Measurements from ENCODE around the gene LIFR. TPM values are rescaled to one million over a fixed set of nuclear protein-coding genes. Genes with fewer than 3 reads are reported as not detected.
"Not testable (repeated sequence)": the region's sequence is repeated elsewhere in the genome, so short reads cannot be mapped to it uniquely, and the experiment has no call there.

The LIFR gene
- total RNA-seq, 1 experiment from 2014 or later = 0.98 TPM

- no peak for DNase-seq (ENCODE audit: low spot score)
- in situ Hi-C loops (cut with HindIII; ENCODE audit: low sequenced_read_pairs) = no loop called here
Observed at GRCh38 chr5:38585816-38586215, 29.4 kb upstream of the LIFR start.

GRCh38 chr5:38583500-38583899 lies 27.1 kb upstream of the LIFR start:
- in situ Hi-C loops (cut with HindIII; ENCODE audit: low sequenced_read_pairs) = no loop called here
- no peak for DNase-seq (ENCODE audit: low spot score)

- DNase-seq (ENCODE audit: low spot score) = no peak
- in situ Hi-C loops (cut with HindIII; ENCODE audit: low sequenced_read_pairs) = no loop called here
Observed at GRCh38 chr5:38582975-38583319, 26.5 kb upstream of the LIFR start.

GRCh38 chr5:38582293-38582974 lies 26.0 kb upstream of the LIFR start:
- DNase-seq (ENCODE audit: low spot score) = no peak
- in situ Hi-C loops (cut with HindIII; ENCODE audit: low sequenced_read_pairs) = no loop called here

GRCh38 chr5:38581597-38581996 lies 25.2 kb upstream of the LIFR start:
- in situ Hi-C loops (cut with HindIII; ENCODE audit: low sequenced_read_pairs) = no loop called here
- no peak for DNase-seq (ENCODE audit: low spot score)

- DNase-seq (ENCODE audit: low spot score) = no peak
- in situ Hi-C loops (cut with HindIII; ENCODE audit: low sequenced_read_pairs) = no loop called here
Observed at GRCh38 chr5:38579105-38579504, 22.7 kb upstream of the LIFR start.

GRCh38 chr5:38576961-38577684 lies 20.7 kb upstream of the LIFR start:
- in situ Hi-C loops (cut with HindIII; ENCODE audit: low sequenced_read_pairs) = no loop called here
- DNase-seq (ENCODE audit: low spot score) = no peak

- in situ Hi-C loops (cut with HindIII; ENCODE audit: low sequenced_read_pairs) = no loop called here
- DNase-seq (ENCODE audit: low spot score) = no peak
Observed at GRCh38 chr5:38576442-38576841, 20.0 kb upstream of the LIFR start.

- in situ Hi-C loops (cut with HindIII; ENCODE audit: low sequenced_read_pairs) = no loop called here
- no peak for DNase-seq (ENCODE audit: low spot score)
Observed at GRCh38 chr5:38575476-38575875, 19.0 kb upstream of the LIFR start.

GRCh38 chr5:38574009-38574408 lies 17.6 kb upstream of the LIFR start:
- in situ Hi-C loops (cut with HindIII; ENCODE audit: low sequenced_read_pairs) = no loop called here
- DNase-seq (ENCODE audit: low spot score) = no peak

- no peak for DNase-seq (ENCODE audit: low spot score)
- in situ Hi-C loops (cut with HindIII; ENCODE audit: low sequenced_read_pairs) = no loop called here
Observed at GRCh38 chr5:38573521-38573920, 17.1 kb upstream of the LIFR start.

GRCh38 chr5:38569180-38569579 lies 12.7 kb upstream of the LIFR start:
- in situ Hi-C loops (cut with HindIII; ENCODE audit: low sequenced_read_pairs) = no loop called here
- no peak for DNase-seq (ENCODE audit: low spot score)

- in situ Hi-C loops (cut with HindIII; ENCODE audit: low sequenced_read_pairs) = not testable (repeated sequence)
Observed at GRCh38 chr5:38567306-38567705, 10.9 kb upstream of the LIFR start.

GRCh38 chr5:38563624-38564023 lies 7.2 kb upstream of the LIFR start:
- in situ Hi-C loops (cut with HindIII; ENCODE audit: low sequenced_read_pairs) = no loop called here
- no peak for DNase-seq (ENCODE audit: low spot score)

More at GRCh38 chr5:38567306-38567705, 10.9 kb upstream of the LIFR start:
- not testable (repeated sequence) for DNase-seq (ENCODE audit: low spot score)

- no peak for DNase-seq (ENCODE audit: low spot score)
- in situ Hi-C loops (cut with HindIII; ENCODE audit: low sequenced_read_pairs) = no loop called here
Observed at GRCh38 chr5:38562444-38563210, 6.2 kb upstream of the LIFR start.

GRCh38 chr5:38559428-38559827 lies 3.0 kb upstream of the LIFR start:
- in situ Hi-C loops (cut with HindIII; ENCODE audit: low sequenced_read_pairs) = no loop called here
- no peak for DNase-seq (ENCODE audit: low spot score)

- no peak for DNase-seq (ENCODE audit: low spot score)
- in situ Hi-C loops (cut with HindIII; ENCODE audit: low sequenced_read_pairs) = no loop called here
Observed at GRCh38 chr5:38557792-38558191, 1.3 kb upstream of the LIFR start.

- in situ Hi-C loops (cut with HindIII; ENCODE audit: low sequenced_read_pairs) = no loop called here
- peak; percentile 71 for DNase-seq (ENCODE audit: low spot score)
Observed at GRCh38 chr5:38557308-38557710, 863 bp upstream of the LIFR start.

GRCh38 chr5:38556088-38556598 lies 303 bp downstream of the LIFR start:
- in situ Hi-C loops (cut with HindIII; ENCODE audit: low sequenced_read_pairs) = no loop called here
- no peak for DNase-seq (ENCODE audit: low spot score)
